ENCODE results near the gene UFC1. TPM values are rescaled to one million over a fixed set of nuclear protein-coding genes. Genes with fewer than 3 reads are reported as not detected.
"Not testable (repeated sequence)": the region's sequence is repeated elsewhere in the genome, so short reads cannot be mapped to it uniquely, and the experiment has no call there.

UFC1 gene
- total RNA-seq, 1 donor, result 69.1 TPM

- peak; percentile 91 for DNase-seq (ENCODE audit: low read depth)
- TF ChIP-seq, protein P1, sequence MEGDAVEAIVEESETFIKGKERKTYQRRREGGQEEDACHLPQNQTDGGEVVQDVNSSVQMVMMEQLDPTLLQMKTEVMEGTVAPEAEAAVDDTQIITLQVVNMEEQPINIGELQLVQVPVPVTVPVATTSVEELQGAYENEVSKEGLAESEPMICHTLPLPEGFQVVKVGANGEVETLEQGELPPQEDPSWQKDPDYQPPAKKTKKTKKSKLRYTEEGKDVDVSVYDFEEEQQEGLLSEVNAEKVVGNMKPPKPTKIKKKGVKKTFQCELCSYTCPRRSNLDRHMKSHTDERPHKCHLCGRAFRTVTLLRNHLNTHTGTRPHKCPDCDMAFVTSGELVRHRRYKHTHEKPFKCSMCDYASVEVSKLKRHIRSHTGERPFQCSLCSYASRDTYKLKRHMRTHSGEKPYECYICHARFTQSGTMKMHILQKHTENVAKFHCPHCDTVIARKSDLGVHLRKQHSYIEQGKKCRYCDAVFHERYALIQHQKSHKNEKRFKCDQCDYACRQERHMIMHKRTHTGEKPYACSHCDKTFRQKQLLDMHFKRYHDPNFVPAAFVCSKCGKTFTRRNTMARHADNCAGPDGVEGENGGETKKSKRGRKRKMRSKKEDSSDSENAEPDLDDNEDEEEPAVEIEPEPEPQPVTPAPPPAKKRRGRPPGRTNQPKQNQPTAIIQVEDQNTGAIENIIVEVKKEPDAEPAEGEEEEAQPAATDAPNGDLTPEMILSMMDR (IDR thresholded peaks at IDR 0.05; ENCODE audit: insufficient read depth, low read depth, low read length), result no peak
- H3K4me3 ChIP-seq (ENCODE audit: low read depth, low read length), result no peak overlapping the region
These were observed 38.6 kb upstream of the UFC1 start for GRCh38 chr1:161115132-161115711.

- H3K4me3 ChIP-seq (ENCODE audit: low read depth, low read length); DNase-seq (ENCODE audit: low read depth): not testable (repeated sequence)
These were observed 37.8 kb upstream of the UFC1 start for GRCh38 chr1:161115961-161116360.

- TF ChIP-seq, protein P1 (IDR thresholded peaks at IDR 0.05; ENCODE audit: insufficient read depth, low read depth, low read length), result no peak
- peak; percentile 87 for DNase-seq (ENCODE audit: low read depth)
- peak within 1 kb of the TSS; percentile 88 for H3K4me3 ChIP-seq (ENCODE audit: low read depth, low read length)
These were observed 35.8 kb upstream of the UFC1 start, which contains the start of the genes NIT1 and PFDN2 for GRCh38 chr1:161117759-161118581. Gene NIT1, plus strand, starts transcription at chr1:161118105. Its CDS starts 72 bp downstream, at chr1:161118177. Gene PFDN2, minus strand, starts transcription at chr1:161118037. Its CDS starts 11 bp downstream, at chr1:161118026.

- TF ChIP-seq, protein P1 (IDR thresholded peaks at IDR 0.05; ENCODE audit: insufficient read depth, low read depth, low read length), result peak; percentile 56
- peak; percentile 84 for DNase-seq (ENCODE audit: low read depth)
These were observed 34.5 kb upstream of the UFC1 start for GRCh38 chr1:161119092-161119903.

GRCh38 chr1:161121042-161121650 is 32.6 kb upstream of the UFC1 start:
- H3K4me3 ChIP-seq (ENCODE audit: low read depth, low read length), result no peak overlapping the region
- TF ChIP-seq, protein P1 (IDR thresholded peaks at IDR 0.05; ENCODE audit: insufficient read depth, low read depth, low read length), result no peak
- no peak for DNase-seq (ENCODE audit: low read depth)

More at GRCh38 chr1:161119092-161119903, 34.5 kb upstream of the UFC1 start:
- H3K4me3 ChIP-seq (ENCODE audit: low read depth, low read length), result peak overlapping the region; percentile 88

- DNase-seq (ENCODE audit: low read depth), result no peak
- H3K4me3 ChIP-seq (ENCODE audit: low read depth, low read length), result no peak overlapping the region
- TF ChIP-seq, protein P1 (IDR thresholded peaks at IDR 0.05; ENCODE audit: insufficient read depth, low read depth, low read length), result no peak
These were observed 31.9 kb upstream of the UFC1 start for GRCh38 chr1:161121834-161122233.

Measured in fibroblast of villous mesenchyme (primary cell).